HG03139 (cell line): ENCODE results near the gene SEBOX.

ENCODE experiments used
- ATAC-seq: cut with Tn5 transposase; IDR thresholded peaks from one replicate; pipeline ENCODE4 v1.9.1; 2021; ENCODE audit not compliant: unreplicated experiment

The SEBOX gene

DNA sequence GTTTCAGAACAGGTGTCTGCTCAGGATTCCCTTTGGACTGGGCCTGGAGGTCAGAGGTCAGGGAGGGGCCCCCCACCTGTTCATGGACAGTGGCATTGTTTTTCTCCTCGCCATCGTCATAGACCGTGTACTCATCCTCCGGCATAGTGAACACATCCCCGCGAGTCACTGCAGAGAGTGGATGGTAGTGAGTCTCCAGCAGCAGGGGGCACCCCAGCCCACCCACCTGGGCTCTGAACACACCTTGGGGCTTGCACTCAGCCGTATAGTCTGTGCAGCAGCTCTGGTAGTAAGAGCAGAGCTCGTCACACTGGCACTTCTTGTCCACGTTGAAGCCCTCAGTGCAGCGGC, 4.7 kb upstream of the SEBOX start:
- no peak for ATAC-seq

DNA sequence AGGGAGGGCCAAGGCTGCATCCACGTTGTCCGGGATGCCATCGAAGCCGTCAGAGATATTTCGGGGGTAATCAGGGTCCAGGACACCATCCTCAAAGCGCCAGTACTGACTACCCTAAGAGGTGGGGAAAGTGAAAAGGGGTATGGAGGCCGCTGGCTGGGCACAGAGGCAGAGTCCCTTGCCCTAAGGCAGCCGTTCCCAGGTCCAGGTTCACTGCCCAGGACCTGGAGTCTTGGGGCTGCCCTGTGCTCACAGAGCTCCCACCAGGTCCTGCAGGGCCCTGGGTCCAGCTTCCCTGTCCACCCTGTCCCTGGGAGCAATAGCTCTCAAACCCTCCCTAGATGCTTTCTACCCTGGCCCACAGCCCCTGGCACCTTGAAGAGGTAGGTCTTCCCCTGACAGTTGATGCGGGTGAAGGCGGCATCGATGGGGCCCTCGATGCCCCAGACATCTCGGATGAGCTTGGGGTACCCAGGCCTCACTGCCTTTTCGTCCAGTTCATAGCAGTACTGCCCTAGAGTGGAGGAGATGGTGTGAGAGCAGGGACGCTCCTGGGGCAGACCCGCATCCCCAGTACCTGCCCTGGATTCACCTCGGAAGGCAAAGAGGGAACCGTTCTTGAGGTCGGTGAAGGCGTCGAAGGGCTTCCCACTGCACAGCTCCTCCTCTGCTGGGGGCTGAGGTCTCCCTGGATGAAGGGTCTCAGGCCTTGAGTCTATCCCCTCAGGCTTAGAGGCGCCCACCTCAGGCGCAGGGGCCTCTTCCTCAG, 4.1 kb upstream of the SEBOX start:
- ATAC-seq, result no peak

- no peak for ATAC-seq
These were observed 3.4 kb upstream of the SEBOX start for GRCh38 chr17:28368306-28368831.

DNA sequence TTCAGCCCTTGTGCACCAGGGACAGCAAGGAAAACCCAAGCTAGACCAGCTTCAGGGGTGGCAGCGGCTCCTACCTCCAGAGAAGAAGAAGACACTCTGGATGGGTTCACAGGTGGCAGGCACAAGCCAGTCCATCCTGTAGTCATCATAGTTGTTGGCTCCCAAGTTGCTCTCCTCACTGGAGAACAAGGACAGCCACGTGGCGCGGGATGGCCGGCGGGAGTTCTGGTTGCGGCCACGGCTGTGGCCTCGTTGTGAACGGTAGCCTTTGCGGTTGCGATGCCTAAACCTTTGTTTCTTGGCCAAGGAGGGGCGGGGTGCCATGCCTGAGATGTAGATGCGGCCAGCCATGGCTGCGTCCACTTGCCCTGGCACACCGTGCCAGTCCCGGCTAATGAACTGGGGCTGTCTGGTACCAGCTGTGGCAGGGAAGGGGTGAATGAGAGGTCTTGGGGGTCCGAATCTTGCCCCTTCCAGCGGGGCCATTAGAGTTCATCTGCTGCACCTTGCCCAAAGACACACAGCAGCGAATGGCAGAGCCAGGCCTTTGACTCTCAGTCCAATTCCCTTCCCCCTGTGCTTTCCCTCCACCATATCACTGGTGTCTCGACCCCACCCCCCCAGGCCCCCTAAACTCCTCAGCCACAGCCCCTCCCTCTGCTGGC, 2.8 kb upstream of the SEBOX start:
- no peak for ATAC-seq

DNA sequence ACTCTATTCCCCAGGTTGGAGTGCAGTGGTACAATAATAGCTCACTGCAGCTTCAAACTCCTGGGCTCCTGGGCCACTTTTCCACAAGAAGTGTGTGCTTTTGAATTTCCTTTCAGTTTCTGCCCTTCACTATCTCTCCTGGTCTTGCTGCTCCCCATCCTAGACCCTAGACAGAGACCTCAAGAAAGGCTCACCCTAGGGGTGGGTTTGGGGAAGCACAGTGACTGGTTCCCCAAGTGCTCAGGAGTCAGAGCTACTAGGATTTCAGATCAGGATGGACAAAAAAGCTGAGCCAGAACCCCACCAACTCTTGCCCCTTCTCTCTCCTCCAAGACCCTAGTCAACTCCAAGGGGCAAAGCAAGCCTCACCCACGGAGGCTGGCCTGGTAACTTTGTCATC, 1.6 kb upstream of the SEBOX start:
- ATAC-seq, result no peak

- ATAC-seq, result no peak
These were observed 488 bp upstream of the SEBOX start for GRCh38 chr17:28365487-28365886.

DNA sequence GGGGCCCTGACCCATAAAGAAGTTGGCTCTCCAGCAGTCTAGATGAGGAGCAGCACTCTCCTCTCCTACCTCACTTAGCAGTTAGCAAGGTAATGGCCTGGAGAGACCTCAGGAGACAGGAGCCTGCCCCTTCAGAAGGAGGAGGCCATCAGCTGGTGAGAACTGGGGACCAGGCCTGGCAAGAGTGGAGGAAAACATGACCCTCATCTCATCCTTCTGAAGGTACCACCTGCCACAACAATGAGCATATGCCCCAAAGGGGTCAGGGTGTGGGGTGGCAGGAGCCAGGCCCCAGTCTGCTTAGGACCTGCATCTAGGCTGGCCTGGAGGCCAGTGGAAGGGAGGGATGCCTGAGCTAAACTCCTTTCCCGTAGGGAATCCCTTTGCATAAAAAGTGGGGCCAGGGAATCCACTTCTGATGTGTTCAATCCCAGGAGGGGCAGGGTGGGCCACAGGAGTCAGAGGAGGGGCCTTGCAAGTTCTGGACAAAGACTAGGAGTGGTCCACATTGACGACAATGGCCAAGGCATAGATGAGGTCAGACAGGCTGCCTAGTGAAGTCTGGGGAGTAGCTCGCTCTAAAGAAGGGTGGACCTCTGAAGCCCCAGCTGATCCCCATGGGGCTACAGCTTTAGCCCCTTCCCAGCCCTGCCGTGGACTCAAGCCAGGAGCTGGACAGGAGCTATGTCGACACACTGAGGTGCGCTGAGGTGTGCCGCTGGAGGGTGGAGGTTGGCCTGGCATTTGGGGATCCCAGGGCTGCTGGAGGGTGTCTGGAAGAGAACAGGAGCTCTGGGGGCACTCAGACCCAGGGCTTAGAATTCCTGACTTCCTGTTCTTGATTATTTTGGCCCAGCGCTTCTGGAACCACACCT, 986 bp downstream of the SEBOX start:
- no peak for ATAC-seq

GRCh38 chr17:28363186-28363585, 1.8 kb downstream of the SEBOX start:
- ATAC-seq, result no peak

DNA sequence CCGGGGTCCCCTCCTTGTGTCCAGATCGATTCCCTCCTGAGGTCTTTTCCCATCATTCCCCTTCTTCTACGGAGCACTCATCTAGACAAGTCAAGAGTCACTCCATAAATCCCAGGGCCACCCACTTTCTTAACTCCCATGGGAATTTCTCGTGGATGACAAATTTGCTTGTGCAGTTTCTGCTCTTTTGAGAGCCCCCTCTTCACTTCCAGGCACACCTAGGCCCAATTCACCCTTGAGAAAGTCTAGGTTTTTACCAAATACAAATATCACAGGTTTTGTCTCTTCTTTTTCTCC, 7.2 kb downstream of the SEBOX start:
- no peak for ATAC-seq

GRCh38 chr17:28357061-28357900, 7.7 kb downstream of the SEBOX start, which contains the start of gene POLDIP2:
POLDIP2 (minus strand) TSS chr17:28357527; CDS start chr17:28357448, 79 bp downstream.
- ATAC-seq, result peak; percentile 95

DNA sequence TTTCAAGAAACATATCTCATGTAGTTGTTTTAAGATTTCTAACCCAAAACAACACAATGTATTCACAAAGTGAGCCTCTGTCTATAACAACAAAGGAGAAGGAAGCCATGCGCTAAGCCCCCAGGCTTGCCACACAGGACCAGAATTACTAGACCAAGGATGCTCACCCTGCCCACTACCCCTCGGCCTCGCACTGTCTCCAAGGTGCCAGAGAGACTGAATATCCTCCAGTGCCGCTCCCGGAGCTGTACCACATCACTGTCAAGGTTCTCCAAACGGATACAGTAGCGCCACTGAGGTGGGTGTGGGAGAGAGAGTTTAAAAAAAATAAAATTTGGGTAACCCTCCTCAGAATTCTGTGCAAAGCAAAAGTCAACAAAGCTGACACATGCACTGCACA, 14.7 kb downstream of the SEBOX start:
- ATAC-seq, result no peak

GRCh38 chr17:28348979-28349378, 16.0 kb downstream of the SEBOX start:
- no peak for ATAC-seq

DNA sequence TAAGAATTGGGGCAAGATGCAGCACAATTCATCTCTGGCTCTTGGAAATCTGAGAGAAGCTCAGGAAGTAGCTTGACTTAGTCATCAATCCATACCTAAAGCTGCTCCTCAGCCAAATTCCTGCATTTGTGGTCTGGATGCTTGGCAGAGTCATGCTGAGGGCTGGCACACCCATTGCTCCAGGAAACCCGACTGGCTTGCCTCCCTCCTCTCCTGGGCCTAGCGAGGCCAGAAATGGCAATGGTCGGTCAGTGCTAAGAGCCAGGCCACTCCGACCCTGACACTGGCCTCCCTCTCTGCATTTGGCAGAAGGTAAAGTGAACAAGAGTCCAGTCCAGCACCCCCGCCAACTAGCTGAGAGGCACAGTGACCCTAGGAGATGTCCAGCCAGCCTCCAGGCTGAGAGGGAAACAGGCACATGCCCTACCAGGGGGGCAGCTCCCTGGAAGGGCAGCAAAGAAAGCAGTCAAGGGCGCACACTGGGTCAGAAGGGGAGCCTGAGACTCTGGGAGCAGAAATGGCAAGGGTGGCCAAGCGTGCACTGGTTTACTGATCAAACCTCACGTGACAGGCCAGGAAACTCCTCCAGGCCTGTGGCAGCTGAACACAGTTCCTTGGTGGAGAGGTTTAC, 17.6 kb downstream of the SEBOX start:
- ATAC-seq, result no peak

- ATAC-seq, result no peak
These were observed 18.2 kb downstream of the SEBOX start for GRCh38 chr17:28346746-28347246.

DNA sequence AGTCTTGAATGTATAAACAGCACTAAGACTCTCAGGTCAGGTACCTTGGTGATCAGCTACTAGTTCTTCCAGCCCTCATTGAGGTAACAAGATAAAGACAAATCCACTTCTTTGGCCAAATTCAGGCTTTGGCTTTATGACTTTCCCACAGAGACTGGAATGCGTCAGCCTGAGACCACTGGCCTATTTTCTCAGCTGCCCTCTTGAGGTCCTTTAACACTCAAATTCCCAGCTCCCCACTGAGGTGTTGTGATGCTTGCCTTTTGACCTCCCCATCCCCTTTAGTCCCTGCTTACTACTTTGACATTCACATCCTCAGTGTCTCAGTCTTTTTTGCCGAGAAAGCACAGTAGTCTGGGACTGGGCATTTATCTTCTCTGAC, 18.8 kb downstream of the SEBOX start:
- no peak for ATAC-seq

- no peak for ATAC-seq
These were observed 19.4 kb downstream of the SEBOX start for GRCh38 chr17:28345419-28346198.

- ATAC-seq, result no peak
These were observed 20.5 kb downstream of the SEBOX start for GRCh38 chr17:28344435-28344901.

DNA sequence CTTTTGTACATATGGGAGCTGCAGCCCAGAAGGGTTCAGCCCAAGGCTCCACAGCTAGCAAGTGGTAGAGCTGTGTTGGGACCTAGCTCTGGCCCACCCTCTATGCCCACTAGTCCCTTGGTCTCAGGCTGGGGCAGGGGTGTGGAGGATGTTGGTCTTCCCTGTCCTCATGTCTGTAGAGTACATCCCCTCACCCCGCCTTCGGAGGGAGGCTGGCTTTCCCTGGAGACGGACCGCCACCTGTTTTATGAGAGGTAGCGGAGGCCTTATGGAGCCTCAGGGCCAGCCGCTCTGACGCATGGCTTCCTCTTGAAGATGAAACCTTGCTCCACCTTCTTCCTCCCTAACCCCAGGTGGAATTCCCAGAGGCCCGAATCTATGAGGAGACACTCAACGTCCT, 21.0 kb downstream of the SEBOX start:
- ATAC-seq, result no peak

- no peak for ATAC-seq
These were observed 21.5 kb downstream of the SEBOX start for GRCh38 chr17:28343491-28343932.
